AG09319 (cell line): ENCODE data around the gene ANKRD37.

Experiments
- DNase-seq: peaks from one replicate; pipeline ENCODE4 v3.0.0-alpha.2; 2010; ENCODE audit warnings: low read depth; ENCODE audit errors: extremely low read depth
- CTCF ChIP-seq: IDR thresholded peaks from 2 replicates; pipeline ENCODE4 v1.5.1; 2011; ENCODE audit warnings: low read depth, mild to moderate bottlenecking, inconsistent platforms, low read length, moderate library complexity

Gene ANKRD37

DNA sequence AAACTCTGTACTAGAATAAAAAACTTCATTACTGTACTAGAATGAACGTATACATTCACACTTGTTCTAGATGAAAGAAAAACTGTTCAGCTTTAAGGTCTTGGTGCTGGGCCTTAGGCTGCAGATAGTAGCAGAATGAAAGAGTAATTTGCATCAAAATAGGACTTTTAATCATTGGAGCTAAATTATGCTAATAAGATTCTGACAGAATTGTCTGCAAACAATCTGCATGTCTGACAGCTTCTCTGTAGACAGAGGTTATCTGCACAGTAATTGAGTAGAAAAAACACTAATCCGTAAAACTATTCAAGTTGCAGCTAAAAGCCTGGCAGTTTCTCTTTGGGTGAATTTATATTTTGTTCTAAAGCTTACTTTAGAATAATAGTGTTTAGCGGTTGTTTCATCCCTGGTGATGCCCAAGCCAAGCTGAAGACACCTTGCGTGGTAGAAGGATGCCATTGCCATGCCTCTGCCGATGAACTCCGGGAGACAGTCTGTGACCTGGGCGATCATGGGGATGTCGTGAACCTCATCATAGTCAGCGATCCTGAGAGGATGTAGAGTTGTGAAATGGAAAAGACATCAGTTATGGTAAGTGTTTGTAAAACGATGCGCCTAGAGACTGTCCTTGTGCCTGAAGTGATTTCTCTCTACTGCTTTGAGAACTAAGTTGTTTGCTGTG, 26.2 kb upstream of the ANKRD37 start:
- no peak for DNase-seq
- no peak for TF ChIP-seq CTCF

DNA sequence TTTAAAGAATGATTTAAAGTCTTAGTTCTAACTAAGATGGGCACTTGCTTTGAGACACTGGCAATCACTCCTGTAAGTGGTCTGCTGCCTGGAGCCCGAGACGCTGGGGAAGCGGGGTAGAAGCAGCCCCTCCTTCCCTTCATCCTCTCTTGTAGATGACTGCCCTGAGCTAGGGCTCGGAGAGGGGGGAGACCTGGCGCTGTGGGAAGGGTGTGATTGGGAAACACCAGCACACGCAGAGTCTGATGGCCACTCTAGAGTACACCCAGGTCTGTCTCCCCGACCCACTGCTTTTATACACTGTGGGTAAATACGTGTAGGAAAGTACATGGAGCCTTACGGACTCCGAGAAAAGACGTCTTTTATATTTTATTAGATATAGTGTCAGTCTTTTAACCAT, 24.9 kb upstream of the ANKRD37 start:
- no peak for TF ChIP-seq CTCF
- no peak for DNase-seq

- DNase-seq = no peak
- no peak for TF ChIP-seq CTCF
These were observed 22.6 kb upstream of the ANKRD37 start for GRCh38 chr4:185374027-185374426.

DNA sequence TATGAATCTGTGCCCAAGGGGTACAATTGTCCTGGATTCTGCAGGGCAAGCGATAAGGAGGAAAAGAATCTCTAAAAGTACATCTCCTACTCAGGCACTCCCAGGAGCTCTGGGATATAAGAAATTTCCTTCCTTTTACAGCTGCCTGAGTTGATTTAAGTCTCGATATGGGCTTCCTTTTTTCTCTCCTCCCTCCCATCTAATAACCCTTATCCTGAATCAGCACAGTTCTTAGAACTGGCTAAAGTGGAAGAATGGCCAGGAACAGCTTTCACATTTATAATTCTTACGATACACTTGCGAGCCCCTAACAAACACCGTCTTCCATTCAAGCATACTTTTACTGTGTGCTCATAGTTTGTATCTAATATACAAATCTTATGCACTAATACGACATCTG, 22.1 kb upstream of the ANKRD37 start:
- DNase-seq = no peak
- no peak for TF ChIP-seq CTCF

DNA sequence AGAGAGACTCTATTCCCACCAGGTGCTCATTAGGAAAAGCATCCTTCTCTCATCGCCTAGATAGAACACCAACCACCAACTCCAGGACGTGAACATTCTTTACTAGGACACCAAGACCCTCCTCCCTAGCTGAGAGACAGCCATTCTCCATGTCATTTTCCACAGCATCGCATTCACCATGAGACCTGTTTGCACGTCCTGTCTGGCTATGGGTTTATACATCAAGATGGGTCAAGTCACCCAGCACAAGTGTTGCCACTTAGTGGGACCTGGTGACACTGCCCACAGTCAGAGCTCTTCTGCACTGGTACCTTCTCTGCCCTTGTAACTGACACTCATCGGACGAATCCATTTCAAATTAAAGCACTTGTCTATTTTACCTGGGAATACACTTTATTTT, 18.4 kb upstream of the ANKRD37 start:
- TF ChIP-seq CTCF = no peak
- DNase-seq = no peak

- TF ChIP-seq CTCF = no peak
- no peak for DNase-seq
These were observed 17.0 kb upstream of the ANKRD37 start for GRCh38 chr4:185379326-185380295.

GRCh38 chr4:185380320-185380719, 16.3 kb upstream of the ANKRD37 start:
- TF ChIP-seq CTCF = no peak
- no peak for DNase-seq
